GF-D8 (cell line): ENCODE data around the gene SEPTIN10.
"Not testable (repeated sequence)": the region's sequence is repeated elsewhere in the genome, so short reads cannot be mapped to it uniquely, and the experiment has no call there.

Experiments
- DNase-seq: peaks from one replicate; lab custom pipeline; 2025; lab: John Stamatoyannopoulos, UW

SEPTIN10 gene

DNA sequence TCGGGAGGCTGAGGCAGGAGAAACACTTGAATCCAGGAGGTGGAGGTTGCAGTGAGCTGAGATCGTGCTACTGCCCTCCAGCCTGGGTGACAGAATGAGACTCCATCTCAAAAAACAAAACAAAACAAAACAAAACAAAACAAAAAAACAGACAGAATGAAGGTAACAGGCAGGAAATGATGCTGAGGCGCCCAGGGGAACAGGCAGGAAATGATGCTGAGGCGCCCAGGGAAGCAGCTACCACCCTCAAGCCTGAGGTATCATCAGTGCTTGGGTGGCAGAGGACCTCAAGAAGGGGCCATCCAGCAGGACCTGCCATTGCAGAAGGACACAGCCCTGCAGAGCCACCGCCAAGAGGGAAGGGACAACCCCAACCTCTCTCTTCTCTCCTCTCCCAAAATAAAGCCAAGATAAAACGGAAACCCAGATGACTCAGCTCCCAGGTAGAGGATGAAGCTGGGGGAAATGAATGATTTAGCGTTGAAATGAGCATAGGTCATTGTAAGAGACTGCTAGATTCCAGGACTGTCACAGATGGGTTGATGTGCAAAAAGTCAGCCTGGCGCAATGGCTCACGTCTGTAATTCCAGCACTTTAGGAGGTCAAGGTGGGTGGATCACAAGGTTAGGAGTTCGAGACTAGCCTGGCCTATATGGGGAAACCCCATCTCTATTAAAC, 19.7 kb upstream of the SEPTIN10 start:
- DNase-seq = no peak

DNA sequence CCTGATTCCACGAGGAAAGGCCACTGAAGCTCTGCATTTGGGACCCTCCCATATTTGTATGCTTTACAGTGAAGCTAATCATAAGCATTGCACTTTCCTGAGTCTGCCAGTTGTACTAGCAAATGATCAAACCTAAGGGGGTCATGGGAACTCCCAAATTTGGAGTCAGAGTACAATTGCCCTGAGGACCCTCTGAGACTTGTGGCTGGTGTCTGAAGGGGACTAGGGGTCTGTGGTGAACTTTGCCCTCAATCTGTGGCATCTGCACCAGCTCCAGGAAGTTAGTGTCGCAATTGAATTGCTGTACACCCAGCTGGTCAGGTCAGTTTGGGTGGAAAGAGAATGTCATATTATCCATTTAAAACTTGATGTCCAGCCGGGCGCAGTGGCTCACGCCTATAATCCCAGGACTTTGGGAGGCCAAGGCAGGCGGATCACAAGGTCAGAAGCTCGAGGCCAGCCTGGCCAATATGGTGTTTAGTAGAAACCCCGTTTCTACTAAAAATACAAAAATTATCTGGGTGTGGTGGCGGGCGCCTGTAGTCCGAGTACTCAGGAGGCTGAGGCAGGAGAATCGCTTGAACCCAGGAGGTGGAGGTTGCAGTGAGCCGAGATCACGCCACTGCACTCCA, 18.5 kb upstream of the SEPTIN10 start:
- DNase-seq = no peak

DNA sequence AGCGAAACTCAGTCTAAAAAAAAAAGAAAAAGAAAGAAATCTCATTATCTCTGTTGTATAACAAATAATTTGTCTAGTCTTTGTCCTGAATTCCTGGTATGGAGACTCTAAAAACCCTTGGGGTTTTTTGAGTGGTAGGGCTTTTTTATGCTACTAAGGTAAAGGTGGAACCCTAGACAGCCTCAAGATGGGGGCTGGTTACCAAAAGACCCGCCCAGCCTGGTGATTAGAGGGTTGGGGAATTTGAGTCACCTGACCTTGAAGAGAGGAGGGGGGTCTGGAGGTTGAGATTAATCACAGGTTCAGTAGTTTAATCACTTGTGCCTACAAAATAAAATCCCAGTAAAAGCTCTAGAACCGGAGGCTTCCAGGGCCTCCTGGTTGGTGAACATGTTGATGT, 18.0 kb upstream of the SEPTIN10 start:
- DNase-seq = no peak

DNA sequence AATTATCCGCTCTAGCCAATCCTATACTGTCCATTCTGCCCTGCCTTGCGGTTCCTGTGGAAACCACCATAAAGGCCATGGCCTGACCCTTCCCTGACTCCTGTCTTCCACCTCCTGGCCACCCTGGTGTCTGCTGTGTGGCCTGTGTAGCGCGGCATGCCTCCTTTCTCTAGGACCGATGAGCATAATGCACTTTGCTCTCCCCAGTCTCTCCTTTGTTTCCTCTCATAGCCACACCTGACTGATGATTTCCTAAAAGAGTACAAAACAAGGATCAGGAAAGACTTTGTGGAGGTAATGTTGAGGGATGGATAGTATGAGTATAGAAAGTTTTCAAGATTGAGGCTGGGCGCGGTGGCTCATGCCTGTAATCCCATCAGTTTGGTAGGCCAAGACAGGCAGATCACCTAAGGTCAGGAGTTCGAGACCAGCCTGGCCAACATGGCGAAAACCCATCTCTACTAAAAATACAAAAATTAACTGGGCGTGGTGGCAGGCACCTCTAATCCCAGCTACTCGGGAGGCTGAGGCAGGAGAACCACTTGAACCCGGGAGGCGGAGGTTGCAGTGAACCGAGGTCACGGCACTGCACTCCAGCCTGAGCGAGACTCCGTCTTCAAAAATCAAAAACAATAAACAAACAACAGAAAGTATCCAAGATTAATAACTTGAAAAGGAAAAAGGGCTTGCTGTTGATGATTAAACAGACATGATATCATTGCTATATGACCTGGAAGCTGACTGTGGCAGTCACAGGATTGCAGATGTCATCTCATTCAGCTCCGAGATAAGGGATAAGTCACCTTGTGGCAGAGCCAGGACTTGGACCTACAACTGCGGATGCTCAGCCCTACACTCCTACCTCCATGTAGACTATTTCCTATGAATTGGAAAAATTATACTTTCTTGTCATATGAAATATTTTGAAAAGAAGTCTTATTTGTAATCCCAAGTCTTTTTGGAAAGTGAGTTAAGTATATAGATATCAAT, 17.0 kb upstream of the SEPTIN10 start:
- no peak for DNase-seq

DNA sequence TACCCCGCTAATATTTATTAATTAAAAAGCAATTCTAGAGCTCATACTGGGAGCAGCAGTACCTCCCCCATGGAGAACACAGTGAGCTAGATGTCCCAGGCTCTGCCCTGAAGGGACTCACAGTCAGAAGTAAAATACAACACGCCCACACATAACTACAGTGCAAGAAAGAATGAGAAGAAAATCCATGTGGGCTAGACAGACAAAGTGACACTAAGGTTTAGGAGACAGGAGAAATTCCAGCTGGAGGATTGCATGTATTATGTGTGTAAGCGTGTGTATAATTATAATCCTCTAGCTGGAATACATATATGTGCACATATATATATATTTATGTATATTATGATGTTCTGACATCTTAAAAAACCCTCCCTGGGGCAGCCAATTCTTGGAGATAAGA, 16.1 kb upstream of the SEPTIN10 start:
- no peak for DNase-seq

DNA sequence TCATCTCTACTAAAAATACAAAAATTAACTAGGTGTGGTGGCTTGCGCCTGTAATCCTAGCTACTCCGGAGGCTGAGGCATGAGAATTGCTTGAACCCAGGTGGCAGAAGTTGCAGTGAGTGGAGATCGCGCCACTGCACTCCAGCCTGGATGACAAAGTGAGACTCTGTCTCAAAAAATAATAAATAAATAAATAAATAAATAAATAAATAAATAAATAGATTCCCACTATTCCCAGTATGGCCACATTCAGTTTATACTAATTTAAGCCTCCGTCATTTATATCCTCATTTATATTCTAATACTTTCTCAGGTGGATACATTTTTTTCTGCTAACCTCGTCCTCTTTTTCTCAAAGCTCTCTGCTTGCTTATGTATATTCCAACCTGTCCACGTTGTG, 14.6 kb upstream of the SEPTIN10 start:
- DNase-seq = not testable (repeated sequence)

DNA sequence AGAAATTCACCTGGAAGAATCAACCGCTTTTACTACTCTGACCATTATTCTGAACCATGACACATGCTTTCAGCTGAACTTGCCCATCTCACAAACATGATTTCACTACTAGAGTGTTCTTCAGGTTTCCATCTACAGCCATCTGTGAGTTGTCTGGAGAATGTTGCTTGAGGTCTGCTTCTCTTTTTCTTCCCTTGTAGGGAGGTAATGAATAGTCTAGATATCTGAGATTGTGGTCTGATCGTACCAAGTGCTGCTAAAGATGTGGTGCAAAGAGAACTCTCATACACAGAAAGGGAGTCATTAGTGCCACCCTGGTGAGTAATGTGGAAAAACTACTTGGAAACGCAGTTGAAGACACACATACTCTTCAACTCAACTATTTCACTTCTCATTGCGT, 10.6 kb upstream of the SEPTIN10 start:
- DNase-seq = no peak

DNA sequence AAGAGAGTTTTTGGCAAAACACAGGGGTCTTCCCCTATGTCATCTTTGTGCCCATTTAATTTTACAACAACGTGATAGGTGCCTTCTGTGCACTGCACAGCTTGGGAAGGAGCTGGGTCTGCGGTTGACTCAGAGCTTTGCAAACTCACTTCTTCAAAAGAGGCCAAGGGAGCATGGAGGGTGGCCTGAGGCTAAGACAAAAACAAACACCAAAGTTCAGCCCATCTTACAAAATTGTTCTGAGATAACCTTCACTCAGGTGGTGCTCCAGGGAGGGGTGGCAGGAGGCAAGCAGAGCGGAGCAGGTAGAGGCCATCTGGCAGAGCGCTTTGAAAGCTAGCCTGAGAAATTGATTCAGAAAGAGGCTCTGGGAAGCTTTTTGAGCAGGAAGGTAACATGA, 10.2 kb upstream of the SEPTIN10 start:
- DNase-seq = no peak

DNA sequence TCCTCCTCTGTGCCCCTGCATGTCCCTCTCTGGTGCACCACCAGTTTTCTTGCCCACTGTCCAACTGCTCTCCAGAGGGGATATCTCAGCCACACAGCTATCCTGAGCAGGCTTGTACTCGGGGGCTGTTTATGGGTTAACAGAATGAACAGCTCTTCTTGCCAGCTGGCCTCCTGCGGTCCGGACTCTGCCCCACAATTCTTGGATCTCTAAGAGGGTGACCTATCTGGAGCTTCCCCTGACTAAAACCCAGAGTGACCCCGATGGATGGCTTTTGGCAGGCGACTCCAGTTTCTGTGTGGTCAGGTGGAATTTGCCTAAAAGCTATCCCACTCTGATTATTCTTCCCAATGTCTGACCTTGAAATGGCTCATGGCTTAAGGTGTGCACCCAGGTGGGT, 9.5 kb upstream of the SEPTIN10 start:
- no peak for DNase-seq

DNA sequence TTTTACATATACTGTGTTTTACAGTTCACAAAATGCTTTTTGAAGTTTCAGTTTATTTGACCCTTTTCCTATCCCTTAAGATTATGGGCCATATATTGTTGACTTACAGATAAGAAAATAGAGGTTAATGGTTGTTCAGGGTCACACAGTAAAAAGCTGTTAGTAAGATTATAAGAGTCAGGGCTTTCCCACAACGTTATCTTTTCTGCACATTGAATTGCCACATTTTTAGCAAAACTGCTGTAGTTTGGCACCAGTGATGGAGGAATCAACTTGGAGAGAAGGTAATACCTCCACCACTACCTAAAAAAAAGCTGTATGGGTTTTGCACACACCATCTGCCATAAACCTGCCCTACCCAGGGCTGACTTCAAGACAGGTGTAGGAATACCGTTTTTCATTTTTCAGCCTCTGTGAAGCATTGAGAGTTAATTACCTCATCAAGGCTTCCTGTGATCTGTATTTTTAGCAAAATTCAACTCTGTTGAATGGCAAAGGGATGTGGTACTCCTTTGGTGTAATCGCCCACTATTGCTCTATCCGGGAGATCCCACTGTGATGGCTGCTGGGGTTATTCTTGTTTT, 5.4 kb upstream of the SEPTIN10 start:
- DNase-seq = no peak

DNA sequence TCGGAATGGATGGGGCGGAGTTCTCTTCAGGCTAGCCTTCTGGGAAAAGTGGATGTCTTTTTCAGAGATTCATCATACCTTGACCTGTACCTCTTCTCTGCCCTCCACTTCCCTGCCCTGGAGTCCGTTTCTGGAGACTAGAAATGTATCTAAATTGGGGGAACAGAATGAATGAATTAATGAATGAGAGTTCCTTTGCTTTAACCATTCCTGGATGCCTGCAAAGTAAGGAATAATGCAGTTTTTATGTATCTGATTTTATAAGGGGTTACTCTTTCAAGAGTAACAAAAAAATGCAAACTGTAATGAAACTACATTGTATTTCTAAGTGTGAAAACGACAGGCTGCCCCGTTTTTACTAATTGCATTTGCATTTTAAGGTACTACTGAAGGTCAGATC, 2.4 kb upstream of the SEPTIN10 start:
- no peak for DNase-seq

DNA sequence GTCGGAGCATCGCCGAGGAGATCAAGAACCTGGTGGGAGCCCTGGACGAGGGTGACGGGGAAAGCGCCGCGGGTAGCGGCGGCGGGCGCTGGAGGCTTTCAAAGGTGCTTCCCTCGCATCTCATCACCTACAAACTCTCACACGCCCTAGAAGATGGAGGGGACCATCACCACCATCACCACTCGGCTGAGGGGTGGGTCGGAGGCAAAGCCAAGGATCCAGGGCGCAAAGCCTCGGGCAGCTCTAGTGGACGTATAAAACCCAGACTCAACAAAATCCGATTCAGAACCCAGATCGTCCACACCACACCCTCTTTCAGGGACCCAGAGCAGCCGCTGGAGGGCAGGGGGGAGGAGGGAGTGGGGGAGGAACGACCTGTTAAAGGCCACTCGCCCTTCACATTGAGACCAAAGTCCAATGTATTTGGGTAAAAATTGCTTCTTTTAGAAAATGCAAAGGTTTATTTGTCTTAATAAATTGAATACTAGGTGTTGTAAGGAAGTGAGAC, 1.9 kb upstream of the SEPTIN10 start:
- no peak for DNase-seq

DNA sequence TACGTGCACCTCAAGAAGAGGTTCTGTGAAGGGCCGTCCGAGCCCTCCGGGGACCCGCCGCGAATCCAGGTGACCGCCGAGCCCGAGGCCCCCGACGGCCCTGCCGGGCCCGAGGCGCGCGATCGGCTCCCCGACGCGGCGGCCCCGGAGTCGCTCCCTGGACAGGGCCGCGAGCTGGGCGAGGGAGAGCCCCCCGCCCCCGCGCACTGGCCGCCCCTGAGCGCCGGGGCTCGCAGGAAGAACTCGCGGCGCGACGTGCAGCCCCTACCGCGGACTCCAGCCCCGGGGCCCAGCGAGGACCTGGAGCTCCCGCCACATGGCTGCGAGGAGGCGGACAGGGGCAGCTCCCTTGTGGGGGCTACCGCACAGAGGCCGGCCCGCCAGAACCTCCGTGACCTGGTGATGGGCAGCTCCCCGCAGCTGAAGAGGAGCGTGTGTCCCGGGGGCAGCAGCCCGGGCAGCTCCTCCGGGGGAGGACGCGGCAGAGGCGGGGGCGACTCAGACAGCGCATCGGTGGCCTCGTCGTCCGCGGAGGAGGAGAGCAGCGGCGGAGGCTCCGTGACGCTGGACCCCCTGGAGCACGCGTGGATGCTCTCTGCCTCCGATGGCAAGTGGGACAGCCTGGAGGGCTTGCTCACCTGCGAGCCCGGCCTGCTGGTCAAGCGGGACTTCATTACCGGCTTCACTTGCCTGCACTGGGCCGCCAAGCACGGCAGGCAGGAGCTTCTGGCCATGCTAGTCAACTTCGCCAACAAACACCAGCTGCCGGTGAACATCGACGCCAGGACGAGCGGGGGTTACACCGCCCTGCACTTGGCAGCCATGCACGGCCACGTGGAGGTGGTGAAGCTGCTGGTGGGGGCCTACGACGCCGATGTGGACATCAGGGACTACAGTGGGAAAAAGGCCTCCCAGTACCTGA, 1.2 kb upstream of the SEPTIN10 start:
- DNase-seq = no peak

DNA sequence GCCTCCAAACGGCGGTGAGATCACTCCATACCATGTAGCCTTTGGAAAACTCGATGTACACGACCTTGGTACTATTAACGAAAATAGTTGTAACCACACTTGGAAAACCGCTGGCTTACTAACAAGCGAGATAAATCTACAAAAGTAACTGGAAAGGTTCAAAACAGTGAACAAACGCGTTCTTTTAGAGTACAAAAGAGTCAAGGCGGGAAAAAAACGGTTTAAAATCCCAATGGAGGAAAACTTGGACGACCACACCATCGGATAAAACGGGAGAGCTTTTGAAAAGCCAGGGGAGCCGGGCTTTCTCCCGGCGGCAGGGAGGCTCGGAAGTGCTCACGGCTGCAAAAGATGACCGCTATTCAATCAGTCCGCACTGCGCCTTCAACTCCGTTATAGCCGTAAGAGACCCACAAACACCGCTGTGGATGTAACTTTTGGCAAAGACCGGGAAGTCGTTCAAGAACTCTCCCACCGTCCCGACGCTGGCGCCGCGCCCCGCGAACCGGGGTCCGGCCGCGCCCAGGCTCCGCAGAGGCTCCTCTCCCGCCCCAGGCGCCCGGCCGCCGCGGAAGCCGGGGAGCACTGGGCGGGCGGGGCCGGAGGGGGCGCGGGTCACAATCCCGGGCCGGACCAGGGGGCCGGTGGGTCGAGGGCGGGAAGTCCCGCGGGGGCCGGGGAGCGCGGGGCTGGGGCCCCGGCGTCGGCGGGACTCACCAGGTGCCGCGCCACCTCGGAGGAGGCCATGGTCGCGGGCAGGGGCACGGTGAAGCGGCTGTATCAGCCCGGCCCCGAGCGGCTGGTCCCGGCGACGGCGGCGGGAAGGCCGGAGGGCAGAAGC, 465 bp downstream of the SEPTIN10 start:
- DNase-seq = no peak

DNA sequence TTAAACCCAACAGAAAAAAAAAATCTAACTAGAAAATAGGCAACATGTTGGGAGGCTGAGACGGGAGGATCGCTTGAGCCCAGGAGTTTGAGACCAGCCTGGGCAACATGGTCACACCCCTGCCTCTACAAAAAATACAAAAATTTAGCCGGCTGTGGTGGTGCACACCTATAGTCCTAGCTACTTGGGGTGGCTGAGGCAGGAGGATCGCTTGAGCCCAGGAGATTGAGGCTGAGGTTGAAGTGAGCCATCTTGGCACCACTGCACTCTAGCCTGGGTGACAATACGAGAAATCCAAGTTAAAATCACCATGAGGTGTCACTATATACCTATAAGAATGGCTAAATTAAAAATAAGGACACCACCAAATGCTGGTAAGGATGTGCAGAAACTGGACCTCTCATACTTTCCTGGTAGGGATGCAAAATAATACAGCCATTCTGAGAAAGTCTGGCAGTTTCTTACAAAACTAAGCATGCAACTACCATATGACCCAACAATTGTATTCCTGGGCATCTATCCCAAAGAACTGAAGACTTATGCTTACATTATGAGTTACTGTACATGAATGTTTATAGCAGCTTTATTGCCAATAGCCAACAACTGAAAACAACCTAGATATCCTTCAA, 2.2 kb downstream of the SEPTIN10 start:
- DNase-seq = no peak

DNA sequence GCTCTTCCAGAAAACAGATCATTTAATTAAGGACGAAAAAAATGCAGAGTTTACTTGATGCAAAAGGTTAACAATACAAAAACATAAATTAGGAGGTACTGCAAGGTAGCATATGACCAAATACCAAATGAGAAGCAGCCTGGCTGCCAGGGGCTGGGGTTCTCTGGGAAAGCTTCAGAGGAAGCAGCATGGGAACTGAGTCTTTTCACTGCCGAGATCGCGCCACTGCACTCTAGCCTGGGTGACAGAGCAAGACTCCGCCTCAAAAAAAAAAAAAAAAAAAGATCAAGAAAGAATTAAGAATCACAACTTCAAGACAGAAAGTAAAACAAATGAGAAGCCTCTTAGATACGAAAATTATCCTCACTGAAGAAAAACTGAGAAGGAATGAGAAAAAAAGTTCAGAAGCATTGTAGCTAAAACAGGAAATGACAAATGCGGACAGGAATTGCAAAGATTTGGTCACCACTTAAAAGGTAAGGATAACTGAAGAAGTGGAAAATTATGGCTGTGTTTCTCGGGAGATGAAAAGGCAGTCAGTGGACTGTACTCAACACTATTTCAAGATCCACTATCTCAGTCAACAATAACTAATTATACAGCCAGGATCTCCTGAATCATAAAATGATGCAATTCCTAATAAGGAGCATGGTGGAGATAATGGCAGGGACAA, 4.3 kb downstream of the SEPTIN10 start:
- no peak for DNase-seq

DNA sequence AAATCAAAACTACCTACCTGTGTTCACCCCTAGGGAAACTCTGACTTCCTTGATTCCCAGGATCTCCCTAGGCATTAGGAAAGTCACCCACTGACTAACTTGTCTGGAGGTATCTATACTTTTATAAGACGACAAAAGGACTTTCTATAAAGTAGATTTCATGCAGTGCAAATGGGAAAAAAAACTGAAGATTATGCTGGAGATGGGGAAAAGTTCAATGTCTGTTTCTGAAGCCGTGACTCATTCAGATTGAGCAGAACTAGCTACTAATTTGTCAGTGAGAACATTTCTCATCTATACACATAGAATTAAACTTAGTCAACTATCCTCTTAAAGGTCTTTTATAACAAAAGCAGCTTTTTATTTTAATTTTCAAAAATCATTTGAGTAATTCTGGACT, 6.0 kb downstream of the SEPTIN10 start:
- DNase-seq = no peak

DNA sequence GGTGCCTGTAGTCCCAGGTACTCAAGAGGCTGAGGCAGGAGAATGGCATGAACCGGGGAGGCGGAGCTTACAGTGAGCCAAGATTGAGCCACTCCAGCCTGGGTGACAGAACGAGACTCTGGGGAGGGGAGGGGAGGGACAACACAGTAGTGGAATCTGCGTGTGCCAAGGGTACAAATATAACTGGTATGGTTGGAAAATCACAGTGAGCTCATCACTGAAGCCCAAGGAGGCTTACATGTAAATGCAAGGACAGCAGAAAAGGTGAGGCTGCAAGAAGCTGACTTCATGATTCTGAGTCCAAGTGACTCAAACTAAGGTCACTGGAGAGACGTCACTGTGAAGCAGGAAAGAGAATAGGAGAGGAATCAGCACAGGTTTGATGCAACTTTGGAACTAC, 9.2 kb downstream of the SEPTIN10 start:
- DNase-seq = no peak

DNA sequence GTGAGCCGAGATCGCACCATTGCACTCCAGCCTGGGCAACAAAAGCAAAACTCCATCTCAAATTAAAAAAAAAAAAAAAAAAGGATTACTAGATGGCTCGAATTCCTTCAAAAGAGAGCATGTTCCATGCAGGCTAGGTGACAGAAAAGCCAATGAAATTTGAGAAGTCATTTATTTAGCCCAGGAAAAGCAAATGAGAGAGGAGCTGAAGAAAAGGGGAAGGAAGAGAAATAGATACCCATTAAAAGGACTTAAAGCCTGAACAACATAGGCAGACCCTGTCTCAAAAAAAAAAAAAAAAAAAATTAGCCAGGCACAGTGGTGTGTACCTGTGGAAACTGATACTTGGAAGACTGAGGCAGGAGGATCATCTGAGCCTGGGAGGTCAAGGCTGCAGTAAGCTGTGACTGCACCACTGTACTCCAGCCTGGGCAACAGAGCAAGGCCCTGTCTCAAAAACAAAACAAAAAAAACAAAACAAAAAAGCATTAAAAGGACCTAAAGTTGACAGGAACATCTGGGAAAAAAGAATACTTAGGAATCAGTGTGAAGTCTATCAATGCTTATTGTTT, 11.1 kb downstream of the SEPTIN10 start:
- no peak for DNase-seq
